Aorta (tissue), 5 donors: ENCODE measurements around the gene HSPG2. TPM values are rescaled to one million over a fixed set of nuclear protein-coding genes. Genes with fewer than 3 reads are reported as not detected.
A peak's percentile ranks its signal among the peaks of the same experiment; 100 is the strongest.

Experiments used
- ATAC-seq: fragments of 200-7000 bp; cut with Tn5 transposase; one replicate; pipeline ENCODE4 v1.9.1; 2022; ENCODE audit warnings: moderate library complexity; ENCODE audit not compliant: low FRiP score
- DNase-seq, 2 donors: peaks; one replicate each; pipeline ENCODE4 v3.0.0-alpha.2; 2020
- H3K27ac ChIP-seq, 2 donors: one replicate each; pipeline ENCODE4 v1.5.1; 2013; ENCODE audit warnings: low read length in 2 of 2, mild to moderate bottlenecking in 2 of 2, moderate library complexity in 2 of 2, control low read depth in 1 of 2, inconsistent platforms in 1 of 2, low read depth in 1 of 2
- H3K27me3 ChIP-seq, 2 donors: one replicate each; pipeline ENCODE4 v1.6.1; 2013; ENCODE audit warnings: control low read depth in 1 of 2, low read length in 1 of 2, mild to moderate bottlenecking in 1 of 2, moderate library complexity in 1 of 2; ENCODE audit not compliant: insufficient read depth in 2 of 2, control insufficient read depth in 1 of 2
- H3K36me3 ChIP-seq, 2 donors: one replicate each; pipeline ENCODE4 v1.6.1; 2013; ENCODE audit warnings: control low read depth in 1 of 2, low read length in 1 of 2, mild to moderate bottlenecking in 1 of 2; ENCODE audit not compliant: insufficient read depth in 2 of 2, control insufficient read depth in 1 of 2
- H3K4me1 ChIP-seq, 2 donors: one replicate each; pipeline ENCODE4 v1.6.1; 2013; ENCODE audit warnings: low read length in 2 of 2, control low read depth in 1 of 2, mild to moderate bottlenecking in 1 of 2, moderate library complexity in 1 of 2; ENCODE audit not compliant: insufficient read depth in 2 of 2, control insufficient read depth in 1 of 2
- H3K4me3 ChIP-seq, 2 donors: one replicate each; pipeline ENCODE4 v1.5.1; 2013; ENCODE audit warnings: low read length in 2 of 2, control low read depth in 1 of 2, mild to moderate bottlenecking in 1 of 2
- H3K9me3 ChIP-seq: one replicate; pipeline ENCODE4 v1.6.1; 2013; ENCODE audit warnings: mild to moderate bottlenecking, low read length; ENCODE audit not compliant: control insufficient read depth
- WGBS, 2 donors: extraction: QIAGEN DNeasy Blood & Tissue Kit; methylation state at CpG; one replicate each; pipeline ENCODE4 v1.1.7; 2013; 5-methylcytosine and 5-hydroxymethylcytosine counted together
- intact Hi-C, 2 donors: fragments of 100-400 bp; cut with DNase I; formaldehyde crosslinking; loops; one replicate each; pipeline versions ENCODE4 v1.14.2 to v1.15.0; 2022
- polyA plus RNA-seq, 2 donors: library from polyadenylated mRNA; stranded (reverse); fragments of 200-250 nt; gene quantifications; one replicate each; pipeline ENCODE4 v1.2.3, GENCODE V29; 2013
- total RNA-seq, 2 donors: library from RNA; stranded (reverse); fragmentation: NEBNext Ultra II Directional; extraction: Animal tissue kit (Norgen Biotek cat#: 25700); gene quantifications; one replicate each; pipeline ENCODE4 v1.2.1, GENCODE V29; 2021
- donor health status: healthy with polysubstance abuse.
- donor health status: Bipolar disorder and iron deficiency.
- donor health status: DM: no; HTN: no; CAD: no.
- donor health status: DM: no; HTN: no; CAD: no.
- donor health status: DM: yes; HTN: yes; CAD: no.

Gene HSPG2
- total and polyA plus RNA-seq, 4 donors = 49.1 to 1,205 (median 568) TPM

DNA sequence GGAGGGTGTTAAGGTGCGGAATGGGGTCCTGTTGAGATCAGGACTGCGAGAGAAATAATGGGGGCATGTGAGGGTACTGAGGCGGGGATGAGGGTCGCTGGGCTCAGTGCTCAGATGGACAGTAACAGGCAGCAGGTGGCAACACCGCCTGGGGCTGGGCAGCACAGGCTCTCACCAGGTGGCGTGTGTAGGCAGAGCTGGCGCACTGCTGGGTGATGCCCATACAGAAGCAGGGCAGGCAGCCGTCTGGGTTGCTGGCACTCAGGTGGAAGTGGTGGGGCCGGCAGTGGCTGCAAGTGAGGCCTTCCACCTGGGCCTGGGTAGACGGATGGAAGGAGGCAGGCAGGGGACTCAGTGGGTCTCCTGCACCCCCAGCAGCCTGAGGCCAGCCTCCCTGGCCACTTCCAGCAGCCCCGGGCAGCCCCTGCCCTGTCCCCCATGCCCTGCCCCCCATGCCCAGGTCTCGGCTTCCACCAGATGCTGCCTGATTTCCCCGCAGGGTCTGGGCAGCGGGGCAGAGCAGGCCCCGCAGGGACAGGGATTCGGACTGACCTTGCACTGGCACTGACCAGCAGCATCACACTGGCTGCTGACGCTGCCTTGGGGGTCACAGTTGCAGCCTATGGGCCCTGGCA, 64.5 kb downstream of the HSPG2 start:
- ATAC-seq = no peak
- DNase-seq = no peak
- Histone ChIP-seq H3K27me3 (no peaks in the 10 kb centered on the region), H3K4me3 (no peak overlapping the region), H3K27ac (peak overlapping the region in 1 of 2 donors; percentile 7), H3K9me3 (no peaks in the 10 kb centered on the region), H3K4me1 (no peaks in the 10 kb centered on the region), H3K36me3 (peaks cover 2 to 12% of the 10 kb centered on the region in 2 donors)
- 75 to 79% methylated on average over 17 of the region's 17 CpGs for WGBS, 2 donors
- intact Hi-C loops = loop anchor here in 1 of 2 donors (2.0 kb wide), 1 partner anchor 24 kb away; no protein-coding TSS in a partner anchor

DNA sequence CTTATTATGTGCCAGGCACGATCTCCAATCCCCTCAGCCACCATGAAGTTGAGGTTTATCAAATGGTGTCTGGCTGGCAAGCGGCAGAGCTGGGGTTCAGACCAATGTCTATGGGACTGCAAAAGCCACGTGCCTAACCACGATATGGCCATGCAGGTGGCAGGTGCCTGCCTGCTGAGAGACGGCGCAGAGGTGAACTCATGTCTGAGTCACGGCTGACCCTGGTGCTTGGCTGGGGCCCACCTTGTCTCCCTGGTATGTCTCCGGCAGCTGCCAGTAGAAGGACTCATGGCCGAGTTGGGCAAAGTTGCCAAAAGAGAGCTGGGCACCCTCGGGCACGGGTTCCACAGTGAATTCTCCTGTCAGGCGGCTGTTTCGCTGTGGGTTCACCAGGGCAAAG, 65.2 kb downstream of the HSPG2 start:
- peaks cover 2 to 12% of the 10 kb centered on the region in 2 donors for H3K36me3 ChIP-seq
- intact Hi-C loops = loop anchor here in 1 of 2 donors (2.0 kb wide), 1 partner anchor 25 kb away; no protein-coding TSS in a partner anchor
- no peak overlapping the region for H3K4me3 ChIP-seq
- 24 to 28% methylated on average over 13 of the region's 13 CpGs for WGBS, 2 donors
- H3K9me3 ChIP-seq = no peaks in the 10 kb centered on the region
- H3K4me1 ChIP-seq = no peaks in the 10 kb centered on the region
- H3K27ac ChIP-seq = peak overlapping the region in 1 of 2 donors; percentile 7
- ATAC-seq = no peak
- H3K27me3 ChIP-seq = no peaks in the 10 kb centered on the region
- DNase-seq = no peak

DNA sequence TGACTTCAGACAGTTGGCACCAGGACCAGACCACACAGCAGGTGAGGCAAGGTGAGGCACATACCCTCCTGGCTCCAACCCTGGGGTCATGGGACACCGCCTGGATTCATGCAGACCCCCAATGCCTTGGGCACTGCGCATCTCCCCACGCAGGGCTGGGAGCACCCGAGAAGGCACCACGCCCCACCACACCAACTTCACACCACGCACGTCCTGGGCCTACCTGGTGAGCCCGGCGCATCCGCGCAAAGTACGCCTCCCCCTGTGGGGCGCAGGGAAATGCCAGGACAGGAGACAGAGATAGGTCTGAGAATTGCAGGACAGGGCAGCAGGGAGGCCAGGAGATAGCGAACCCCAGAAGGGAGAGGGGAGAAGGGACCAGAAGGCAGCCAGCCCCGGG, 66.5 kb downstream of the HSPG2 start:
- no peak for ATAC-seq

DNA sequence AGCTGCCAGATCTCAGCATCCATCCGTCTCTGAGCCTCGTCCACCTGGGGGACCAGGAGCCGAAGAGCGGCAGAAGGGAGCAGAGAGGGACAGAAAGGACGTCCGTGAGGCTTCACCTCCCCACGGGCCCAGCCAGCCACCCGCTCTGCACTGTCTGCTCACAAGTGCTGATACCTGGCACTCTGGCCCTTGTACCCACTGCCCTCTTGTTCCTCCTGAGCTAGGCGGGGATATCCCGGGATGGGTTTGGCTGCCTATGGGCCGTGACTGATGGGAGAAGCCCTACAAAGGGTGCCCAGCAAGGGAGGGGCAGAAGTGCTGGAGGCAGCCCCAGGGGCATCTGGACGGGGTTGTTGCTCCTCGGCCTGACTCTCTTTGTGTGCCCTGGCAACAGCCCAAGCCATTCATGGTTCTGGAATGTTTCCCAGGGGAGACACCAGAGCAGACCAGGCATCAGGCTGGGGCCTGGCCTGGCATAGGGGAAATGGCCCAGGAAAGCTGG, 67.4 kb downstream of the HSPG2 start:
- H3K27ac ChIP-seq = peak overlapping the region in 1 of 2 donors; percentile 26
- ATAC-seq (peak; percentile 66), DNase-seq (peak; percentile 89 to 95)
- no peak overlapping the region for H3K4me3 ChIP-seq
- H3K36me3 ChIP-seq = peaks cover 6 to 8% of the 10 kb centered on the region in 2 donors
- no peaks in the 10 kb centered on the region for H3K27me3 ChIP-seq
- 12 to 22% methylated on average over 13 of the region's 13 CpGs for WGBS, 2 donors
- intact Hi-C loops = loop anchor here in 1 of 2 donors (2.0 kb wide), 1 partner anchor 95 kb away; no protein-coding TSS in a partner anchor
- H3K4me1 ChIP-seq = no peaks in the 10 kb centered on the region
- H3K9me3 ChIP-seq = no peaks in the 10 kb centered on the region

More for the DNA sequence above, 66.5 kb downstream of the HSPG2 start:
- H3K4me1 ChIP-seq = no peaks in the 10 kb centered on the region
- H3K27me3 ChIP-seq = no peaks in the 10 kb centered on the region
- H3K27ac ChIP-seq = peak overlapping the region in 1 of 2 donors; percentile 46
- 89 to 90% methylated on average over 15 of the region's 15 CpGs for whole genome bisulfite sequencing, 2 donors
- H3K4me3 ChIP-seq = no peak overlapping the region
- H3K36me3 ChIP-seq = peaks cover 3 to 11% of the 10 kb centered on the region in 2 donors
- intact Hi-C loops = no loop called here
- DNase-seq = no peak
- H3K9me3 ChIP-seq = no peaks in the 10 kb centered on the region

DNA sequence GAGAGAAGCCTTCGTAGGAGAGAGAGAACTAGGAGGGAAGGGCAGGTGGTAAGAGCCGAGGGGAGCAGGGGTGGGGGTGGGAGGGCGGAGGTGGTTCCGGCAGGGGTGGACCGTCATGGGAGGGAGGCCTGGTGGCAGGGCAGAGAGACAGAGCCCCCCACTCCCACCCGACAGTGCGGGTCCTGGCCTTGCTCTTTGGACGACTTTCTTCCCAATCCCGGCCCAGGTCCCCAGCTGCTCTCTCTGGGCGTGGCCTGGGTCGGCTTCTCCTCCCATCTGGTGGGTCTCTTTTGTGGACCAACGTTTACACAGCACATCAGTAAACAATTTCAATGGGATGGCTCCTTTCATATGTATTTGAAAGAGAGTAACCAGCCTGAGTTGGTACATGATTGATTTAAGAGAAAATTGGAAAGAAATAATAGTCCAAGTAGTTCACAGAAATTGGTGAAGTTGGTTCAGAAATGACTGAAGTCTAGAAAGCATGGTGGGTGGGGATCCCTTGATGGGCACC, 68.1 kb downstream of the HSPG2 start:
- H3K36me3 ChIP-seq = peaks cover 4 to 6% of the 10 kb centered on the region in 2 donors
- H3K4me1 ChIP-seq = no peaks in the 10 kb centered on the region
- ATAC-seq (no peak), DNase-seq (no peak)
- H3K9me3 ChIP-seq = no peaks in the 10 kb centered on the region
- no peak overlapping the region for H3K4me3 ChIP-seq
- intact Hi-C loops = loop anchor here in 1 of 2 donors (2.0 kb wide), 1 partner anchor 96 kb away; no protein-coding TSS in a partner anchor
- H3K27ac ChIP-seq = peak overlapping the region in 1 of 2 donors; percentile 26
- 78 to 80% methylated on average over 12 of the region's 12 CpGs for WGBS, 2 donors
- H3K27me3 ChIP-seq = no peaks in the 10 kb centered on the region

DNA sequence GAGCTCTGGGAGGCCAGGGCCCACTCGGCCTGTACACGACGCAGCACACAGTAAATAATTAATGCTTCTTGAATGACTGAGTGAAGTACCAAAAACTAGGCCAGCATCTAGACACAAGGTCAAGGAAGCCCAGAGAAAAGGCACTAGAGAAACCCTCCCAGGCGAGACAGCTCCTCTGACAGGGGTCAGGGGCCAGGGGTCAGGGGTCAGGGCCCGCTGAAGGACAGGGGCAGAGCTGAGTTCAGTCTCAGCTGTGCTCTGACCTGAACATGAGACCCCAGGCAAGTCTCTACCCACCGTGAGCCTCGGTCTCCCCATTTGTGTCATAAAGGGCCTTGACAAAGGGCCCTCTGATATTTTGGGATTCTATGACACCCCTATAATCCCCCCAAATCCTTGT, 68.6 kb downstream of the HSPG2 start:
- no peak for ATAC-seq
- Histone ChIP-seq H3K9me3 (no peaks in the 10 kb centered on the region), H3K4me1 (no peaks in the 10 kb centered on the region), H3K27ac (no peak overlapping the region), H3K4me3 (no peak overlapping the region), H3K27me3 (no peaks in the 10 kb centered on the region), H3K36me3 (peaks cover 2 to 6% of the 10 kb centered on the region in 2 donors)
- WGBS, 2 donors = 83 to 93% methylated on average over 7 of the region's 7 CpGs
- intact Hi-C loops = loop anchor here in 1 of 2 donors (2.0 kb wide), 1 partner anchor 96 kb away; no protein-coding TSS in a partner anchor
- no peak for DNase-seq

DNA sequence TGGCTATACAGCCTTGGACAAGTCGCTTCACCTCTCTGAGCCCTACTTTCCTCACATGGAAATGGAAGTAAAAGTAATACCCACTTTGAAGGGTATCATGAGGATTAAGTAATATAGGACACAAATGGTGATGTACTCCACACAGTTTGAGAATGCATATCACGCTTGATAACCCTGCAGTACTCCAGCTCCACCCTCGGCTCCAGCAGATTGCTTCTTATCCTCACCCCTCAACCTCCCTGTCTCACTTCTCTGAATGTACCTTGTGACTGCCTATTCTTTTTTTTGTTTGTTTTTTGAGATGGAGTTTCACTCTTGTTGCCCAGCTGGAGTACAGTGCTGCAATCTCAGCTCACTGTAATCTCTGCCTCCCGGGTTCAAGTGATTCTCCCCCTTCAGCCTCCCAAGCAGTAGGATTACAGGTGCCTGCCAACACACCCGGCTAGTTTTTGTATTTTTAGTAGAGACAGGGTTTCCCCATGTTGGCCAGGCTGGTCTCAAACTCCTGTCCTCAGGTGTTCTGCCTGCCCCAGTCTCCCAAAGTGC, 69.6 kb downstream of the HSPG2 start:
- ATAC-seq (no peak), DNase-seq (no peak)
- H3K27ac ChIP-seq = no peak overlapping the region
- H3K9me3 ChIP-seq = no peaks in the 10 kb centered on the region
- peaks cover 2 to 6% of the 10 kb centered on the region in 2 donors for H3K36me3 ChIP-seq
- no peaks in the 10 kb centered on the region for H3K27me3 ChIP-seq
- intact Hi-C loops = no loop called here
- 63 to 71% methylated on average over 5 of the region's 5 CpGs for WGBS, 2 donors
- H3K4me3 ChIP-seq = no peak overlapping the region
- H3K4me1 ChIP-seq = no peaks in the 10 kb centered on the region

DNA sequence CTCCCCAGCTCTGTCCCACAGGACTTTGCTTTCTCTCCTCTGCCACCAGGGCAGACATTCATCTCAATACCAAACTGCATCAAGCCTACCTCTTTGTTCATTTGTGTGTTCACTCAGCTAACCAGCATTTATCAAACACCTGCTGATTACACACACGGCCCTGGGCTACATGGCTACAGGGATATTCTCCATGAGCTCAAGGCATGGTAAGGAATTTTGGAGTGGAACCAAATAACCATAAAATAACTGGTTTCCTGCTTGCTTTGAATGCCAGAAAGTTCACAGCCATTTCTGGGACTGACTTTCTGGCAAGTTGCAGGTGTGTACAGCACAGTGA, 70.4 kb downstream of the HSPG2 start:
- DNase-seq (no peak), ATAC-seq (no peak)
- Histone ChIP-seq H3K27ac (no peak overlapping the region), H3K4me3 (no peak overlapping the region), H3K27me3 (no peaks in the 10 kb centered on the region), H3K4me1 (no peaks in the 10 kb centered on the region), H3K36me3 (peaks cover 2 to 6% of the 10 kb centered on the region in 2 donors), H3K9me3 (no peaks in the 10 kb centered on the region)
- WGBS, 2 donors = 7 to 13% methylated on average over 1 of the region's 1 CpG
- intact Hi-C loops = no loop called here
